Superior temporal gyrus (tissue), 1 donor: ENCODE data around the gene TMEFF1.
"Not testable (repeated sequence)": the region's sequence is repeated elsewhere in the genome, so short reads cannot be mapped to it uniquely, and the experiment has no call there.

ENCODE experiments used
- DNase-seq: peaks from one replicate; pipeline ENCODE4 v3.0.0-alpha.2; 2016; ENCODE audit errors: extremely low spot score

The TMEFF1 gene

DNA sequence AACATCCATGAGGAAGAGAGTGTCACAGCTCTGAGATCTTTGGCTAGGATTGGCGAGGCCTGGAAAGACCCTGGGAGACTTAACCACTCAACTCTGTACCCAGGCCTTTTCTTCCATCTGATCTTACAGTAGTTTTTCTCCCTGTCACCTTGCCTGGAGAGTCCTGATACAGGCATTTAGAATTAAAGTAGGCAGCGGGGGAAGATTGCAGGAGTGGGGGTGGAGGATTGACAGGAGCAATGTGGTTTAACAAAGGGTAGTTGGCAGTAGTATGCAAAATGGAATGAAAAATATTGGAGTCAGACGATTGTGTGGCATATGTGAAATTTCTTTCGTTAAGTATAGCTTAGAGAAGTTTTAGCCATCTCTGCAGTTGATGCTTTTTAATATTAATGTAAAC lies 16.9 kb downstream of the TMEFF1 start:
- no peak for DNase-seq

DNA sequence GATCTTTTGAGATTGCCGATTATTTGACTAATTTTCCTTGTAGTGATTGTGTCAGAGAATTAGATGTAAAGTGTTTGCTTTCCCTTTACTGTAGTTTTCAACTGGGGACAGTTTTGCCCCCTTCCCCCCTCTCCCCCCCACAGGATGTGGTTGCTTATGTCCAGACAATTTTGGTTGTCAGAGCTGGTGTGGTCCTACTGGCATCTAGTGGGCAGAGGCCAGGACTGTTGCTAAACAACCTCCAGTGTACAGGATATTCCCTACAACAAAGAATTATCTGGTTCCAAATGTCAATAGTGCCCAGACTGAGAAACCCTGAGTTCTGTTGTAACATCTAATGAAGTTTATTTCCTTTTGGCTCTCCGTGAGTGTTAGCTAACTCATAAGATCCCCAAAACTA lies 20.0 kb downstream of the TMEFF1 start:
- peak; percentile 51 for DNase-seq

DNA sequence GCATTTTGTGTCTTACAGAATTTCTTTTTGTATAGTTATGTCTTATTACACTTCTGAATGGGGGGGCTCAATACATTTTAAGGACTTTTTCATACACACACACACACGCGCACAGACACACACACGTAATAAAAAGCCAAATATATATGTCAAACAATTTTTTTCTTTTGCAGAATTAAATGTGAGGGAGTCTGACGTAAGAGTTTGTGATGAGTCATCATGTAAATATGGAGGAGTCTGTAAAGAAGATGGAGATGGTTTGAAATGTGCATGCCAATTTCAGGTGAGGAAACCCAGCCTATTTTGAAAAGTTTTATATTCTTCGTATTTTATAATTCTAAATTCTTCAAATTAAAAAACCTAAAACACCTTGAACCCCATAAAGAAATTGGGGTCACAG lies 25.6 kb downstream of the TMEFF1 start:
- no peak for DNase-seq

DNA sequence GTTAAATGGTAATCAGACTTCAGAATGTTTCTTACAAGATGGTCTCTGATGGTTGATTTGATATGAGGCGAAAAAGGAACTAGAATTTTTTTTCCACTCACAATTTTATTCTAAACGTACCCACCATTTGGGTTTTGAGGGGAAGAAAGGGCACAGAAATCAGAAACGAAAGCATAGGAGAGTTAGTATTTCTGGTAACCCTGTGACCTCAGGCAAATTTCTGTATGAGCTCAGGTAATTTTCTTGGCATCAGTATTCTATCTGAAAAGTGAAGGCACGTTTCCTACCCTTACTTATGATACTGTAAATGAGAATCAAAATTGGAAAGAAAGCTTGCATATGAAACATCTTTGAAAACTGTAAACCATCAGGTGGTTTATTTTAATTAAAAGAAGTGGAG lies 26.5 kb downstream of the TMEFF1 start:
- no peak for DNase-seq

DNA sequence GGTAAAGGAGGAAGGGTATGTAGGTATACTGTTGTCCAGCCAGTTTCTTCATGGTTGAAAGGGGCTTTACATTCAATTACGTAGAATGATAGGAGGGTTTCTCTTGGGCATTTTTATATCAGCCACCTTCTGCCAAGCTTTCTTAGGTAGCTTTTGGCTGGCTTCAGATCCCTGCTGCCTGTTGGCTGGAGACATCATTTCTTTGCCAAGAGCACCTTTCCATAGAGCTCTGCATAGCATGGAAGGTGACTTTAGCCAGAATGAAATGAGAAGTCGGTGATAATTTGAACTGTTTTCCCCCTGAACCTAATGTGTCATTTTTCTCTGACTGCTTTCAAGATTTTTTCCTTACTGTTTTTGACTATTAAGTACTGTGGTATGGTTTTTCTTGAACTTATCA lies 26.9 kb downstream of the TMEFF1 start:
- DNase-seq: no peak

DNA sequence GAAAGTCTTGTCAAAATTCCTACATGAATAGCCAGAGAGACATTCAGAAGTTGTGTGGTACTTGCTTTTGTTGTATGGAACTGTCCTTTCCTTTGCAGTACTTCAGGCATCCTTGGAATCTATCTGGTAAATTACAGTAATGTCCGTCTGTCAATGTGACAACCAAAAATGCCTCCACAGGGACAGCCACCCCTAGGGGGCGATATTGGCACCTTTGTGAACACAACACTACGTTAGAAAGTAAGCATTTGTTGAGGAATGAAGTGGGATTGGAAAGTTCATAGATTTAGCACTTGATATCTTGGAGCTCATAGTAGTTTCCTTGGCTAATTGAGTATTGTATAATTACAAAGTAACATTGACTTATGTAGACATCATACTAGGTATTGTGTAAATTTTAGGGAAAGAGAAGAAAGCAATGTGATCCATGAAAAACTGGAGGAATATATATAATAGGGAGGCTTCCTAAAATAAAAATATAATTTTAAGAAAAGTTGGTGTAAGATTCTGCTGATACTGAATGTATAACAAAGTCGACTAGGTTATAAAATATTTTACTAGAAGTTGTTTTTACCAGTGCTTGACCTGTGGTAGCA lies 32.7 kb downstream of the TMEFF1 start:
- peak; percentile 71 for DNase-seq

DNA sequence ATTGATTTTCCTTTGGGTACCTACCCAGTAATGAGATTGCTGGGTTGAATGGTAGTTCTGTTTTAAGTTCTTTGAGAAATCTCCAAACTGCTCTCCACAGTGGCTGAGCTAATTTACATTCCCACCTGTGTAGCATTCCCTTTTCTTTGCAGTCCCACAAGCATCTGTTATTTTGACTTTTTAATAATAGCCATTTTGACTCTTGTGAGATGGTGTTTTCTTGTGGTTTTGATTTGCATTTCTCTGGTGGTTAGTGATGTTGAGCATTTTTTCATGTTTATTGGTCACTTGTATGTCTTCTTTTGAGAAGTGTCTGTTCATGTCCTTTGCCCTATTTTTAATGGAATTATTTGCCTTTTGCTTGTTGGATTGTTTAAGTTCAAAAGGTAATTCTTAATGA lies 34.4 kb downstream of the TMEFF1 start:
- not testable (repeated sequence) for DNase-seq

DNA sequence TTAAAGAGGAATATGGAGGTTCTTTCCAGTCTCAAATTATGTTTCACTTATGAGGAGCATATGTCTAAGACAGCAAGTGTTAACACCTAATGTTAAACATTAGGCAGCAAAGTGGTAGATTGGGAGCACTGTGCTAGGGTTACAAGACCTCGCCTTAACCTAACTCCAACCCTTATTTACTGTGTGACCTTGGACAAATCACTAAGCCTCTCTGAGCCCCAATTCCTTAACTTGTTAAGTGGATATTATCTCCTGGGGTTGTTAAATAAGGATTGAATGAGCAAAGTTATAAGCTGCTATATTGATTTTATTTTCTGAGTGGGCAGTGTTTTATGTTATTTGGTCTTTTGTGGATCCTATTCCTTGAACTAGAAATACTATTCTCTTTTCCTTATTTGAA lies 38.3 kb downstream of the TMEFF1 start:
- no peak for DNase-seq

DNA sequence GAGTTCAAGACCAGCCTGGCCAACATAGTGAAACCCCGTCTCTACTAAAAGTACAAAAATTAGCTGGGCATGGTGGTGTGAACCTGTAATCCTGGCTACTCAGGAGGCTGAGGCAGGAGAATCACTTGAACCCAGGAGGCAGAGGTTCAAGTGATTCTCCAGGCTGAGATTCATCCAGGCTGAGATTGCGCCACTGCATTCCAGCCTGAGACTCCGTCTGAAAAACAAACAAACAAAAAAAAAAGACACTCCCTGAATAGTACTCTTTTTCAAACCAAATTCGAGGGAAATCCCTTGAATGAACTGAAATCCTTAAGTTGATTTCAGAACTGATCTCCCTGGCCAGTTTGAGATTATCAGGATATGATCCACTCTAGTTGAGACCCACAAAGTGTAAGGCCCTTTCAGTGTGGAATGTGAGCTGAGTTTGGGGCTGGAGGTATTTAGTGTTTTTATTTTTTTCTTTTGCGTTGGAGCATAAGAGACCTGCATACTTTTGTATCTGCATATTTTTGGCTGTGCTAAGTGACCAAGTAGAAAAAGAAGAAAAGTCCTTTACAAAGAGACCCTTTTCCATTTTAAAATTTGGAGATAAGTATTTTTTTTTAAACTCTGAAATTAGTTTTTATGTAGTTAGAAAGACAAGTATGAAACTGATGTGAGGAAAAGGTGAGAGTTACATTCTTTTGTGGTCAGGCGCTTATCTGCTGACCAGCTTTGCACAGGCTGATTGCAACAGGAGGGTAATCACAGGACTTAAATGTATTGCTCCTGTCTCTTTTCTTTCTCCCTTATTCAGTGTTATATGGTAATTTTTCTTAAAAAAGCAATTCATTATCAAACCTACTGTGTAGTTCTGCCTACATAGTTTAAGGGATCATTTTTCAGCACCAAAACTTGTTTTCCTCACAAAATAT lies 42.9 kb downstream of the TMEFF1 start:
- no peak for DNase-seq

DNA sequence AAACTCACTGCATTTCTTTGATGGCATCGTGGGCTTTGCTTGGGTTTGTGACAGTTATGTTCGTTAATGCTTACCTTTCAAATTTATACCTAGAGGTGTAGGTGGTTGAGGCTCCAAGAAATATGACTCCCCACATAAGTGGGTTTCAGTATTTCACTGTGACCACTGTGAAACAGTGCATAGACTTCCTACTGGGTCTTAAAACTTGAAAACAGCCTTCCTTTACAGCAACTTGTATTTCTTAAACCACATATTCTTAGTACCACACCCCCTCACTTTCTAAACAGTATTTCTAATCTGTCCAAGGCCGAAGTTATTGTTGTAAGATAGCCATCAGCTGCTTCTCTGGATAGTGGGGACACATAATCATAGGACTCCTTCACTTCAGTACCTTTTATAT lies 48.3 kb downstream of the TMEFF1 start:
- DNase-seq: no peak

DNA sequence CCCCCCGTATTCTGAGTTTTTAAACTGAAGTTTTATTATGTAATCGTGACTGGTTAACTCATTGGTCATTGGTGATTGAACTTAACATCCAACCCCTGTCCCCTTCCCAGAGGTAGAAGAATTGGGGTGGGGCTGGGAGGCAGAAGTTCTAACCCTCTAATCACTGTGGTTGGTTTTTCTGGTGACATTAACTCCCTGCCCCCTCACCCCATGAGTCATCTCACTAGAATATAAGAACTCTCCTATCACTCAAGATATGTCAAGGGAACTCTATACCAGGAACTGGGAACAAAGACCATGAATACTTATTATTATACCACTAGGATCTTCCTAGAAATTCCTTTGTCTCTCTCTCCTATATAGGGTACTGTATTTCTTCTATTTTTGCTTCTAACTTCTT lies 52.6 kb downstream of the TMEFF1 start:
- DNase-seq: no peak

DNA sequence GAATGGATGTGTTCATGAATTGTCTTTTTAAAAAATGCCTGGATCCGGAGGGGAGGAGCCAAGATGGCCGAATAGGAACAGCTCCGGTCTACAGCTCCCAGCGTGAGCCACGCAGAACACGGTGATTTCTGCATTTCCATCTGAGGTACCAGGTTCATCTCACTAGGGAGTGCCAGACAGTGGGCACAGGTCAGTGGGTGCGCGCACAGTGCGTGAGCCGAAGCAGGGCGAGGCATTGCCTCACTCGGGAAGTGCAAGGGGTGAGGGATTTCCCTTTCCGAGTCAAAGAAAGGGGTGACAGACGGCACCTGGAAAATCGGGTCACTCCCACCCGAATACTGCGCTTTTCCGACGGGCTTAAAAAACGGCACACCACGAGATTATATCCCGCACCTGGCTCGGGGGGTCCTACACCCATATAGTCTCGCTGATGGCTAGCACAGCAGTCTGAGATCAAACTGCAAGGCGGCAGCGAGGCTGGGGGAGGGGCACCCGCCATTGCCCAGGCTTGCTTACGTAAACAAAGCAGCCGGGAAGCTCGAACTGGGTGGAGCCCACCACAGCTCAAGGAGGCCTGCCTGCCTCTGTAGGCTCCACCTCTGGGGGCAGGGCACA lies 54.3 kb downstream of the TMEFF1 start:
- not testable (repeated sequence) for DNase-seq

DNA sequence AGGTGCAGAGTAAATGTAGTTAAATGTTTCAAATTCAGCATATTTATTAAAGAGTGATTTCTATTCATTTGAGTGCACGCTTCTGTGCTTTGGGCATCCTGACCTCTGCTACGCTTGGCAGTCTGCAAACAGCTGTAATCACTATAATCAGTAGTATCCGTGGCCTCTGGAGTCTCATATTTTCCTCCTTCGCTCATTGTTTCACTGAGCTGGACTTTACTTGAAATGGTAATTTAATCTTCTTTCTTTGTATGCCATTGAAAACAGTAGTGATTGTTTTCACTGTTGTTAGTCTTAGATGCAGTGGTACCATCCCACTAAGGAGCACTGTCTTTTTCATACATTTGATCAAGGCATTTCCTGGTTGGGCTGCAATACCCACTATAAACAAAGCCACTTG lies 61.5 kb downstream of the TMEFF1 start:
- DNase-seq: peak; percentile 48

DNA sequence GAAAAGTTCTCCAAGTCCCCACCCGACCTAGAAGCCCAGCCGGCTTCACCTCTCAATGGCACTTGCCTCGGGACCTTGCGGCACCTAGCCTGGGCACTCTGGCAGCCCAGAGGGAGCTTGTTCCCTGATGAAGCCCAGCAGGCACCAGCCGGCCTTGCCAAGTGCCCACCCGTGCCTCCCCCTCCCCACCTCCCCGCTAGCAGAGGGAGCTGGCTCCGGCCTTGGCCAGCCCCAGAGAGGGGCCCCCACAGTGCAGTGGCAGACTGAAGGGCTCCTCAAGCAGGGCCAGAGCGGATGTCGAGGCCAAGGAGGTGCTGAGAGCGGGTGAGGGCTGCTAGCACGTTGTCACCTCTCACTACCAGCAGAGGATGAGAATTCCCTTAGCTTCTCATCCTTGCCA lies 67.4 kb downstream of the TMEFF1 start:
- DNase-seq: no peak

DNA sequence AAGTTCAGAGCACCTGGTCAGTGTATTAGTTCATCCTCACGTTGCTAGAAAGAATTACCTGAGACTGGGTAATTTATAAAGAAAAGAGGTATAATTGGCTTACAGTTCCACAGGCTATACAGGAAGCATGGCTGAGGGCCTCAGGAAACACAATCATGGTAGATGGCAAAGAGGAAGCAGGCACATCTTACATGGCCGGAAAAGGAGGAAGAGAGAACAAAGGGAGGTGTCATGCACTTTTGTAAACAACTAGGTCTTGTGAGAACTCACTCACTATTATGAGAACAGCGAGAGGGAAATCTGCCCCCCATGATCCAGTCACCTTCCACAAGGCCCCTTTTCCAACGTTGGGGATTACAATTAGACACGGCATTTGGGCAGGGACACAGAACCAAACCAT lies 76.1 kb downstream of the TMEFF1 start:
- no peak for DNase-seq

DNA sequence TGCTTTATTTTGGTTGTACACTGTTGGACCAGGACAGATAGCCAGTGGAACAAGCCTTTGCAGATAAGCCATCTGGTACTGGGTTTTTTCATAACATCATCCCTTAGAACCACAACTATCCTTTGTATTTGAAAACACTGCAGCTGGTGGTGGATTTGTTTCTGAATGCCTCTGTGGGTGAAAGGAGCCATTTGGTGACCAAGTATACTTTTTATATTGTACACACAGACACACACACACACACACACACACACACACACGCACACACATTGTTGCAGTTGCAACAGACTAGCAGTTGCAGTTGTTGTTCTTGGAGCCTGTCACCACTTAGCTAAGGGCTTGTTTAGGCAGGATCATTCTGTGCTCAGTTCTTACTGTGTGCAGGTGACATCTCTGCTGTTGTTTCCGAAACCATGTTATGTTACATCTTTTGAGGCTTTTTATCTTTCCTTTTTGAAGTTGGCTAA lies 82.0 kb downstream of the TMEFF1 start:
- DNase-seq: peak; percentile 83

DNA sequence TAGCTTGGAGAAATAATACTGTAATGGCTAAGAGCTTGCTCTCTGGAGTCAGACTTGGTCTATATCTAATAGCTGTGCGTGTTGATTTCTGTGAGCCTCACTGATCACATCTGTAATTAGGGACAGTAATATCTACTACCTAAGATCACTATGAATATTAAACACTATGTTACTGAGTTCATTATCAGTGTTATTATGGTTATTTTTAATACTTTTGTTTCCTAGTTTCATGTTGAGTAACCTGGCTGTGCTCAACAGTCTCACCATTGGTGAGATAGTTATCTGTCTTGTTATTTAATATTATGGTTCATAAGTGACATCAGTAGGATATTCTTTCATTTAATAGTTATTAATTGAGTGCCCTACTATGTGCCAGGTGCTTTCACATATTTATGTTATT lies 82.5 kb downstream of the TMEFF1 start:
- no peak for DNase-seq

DNA sequence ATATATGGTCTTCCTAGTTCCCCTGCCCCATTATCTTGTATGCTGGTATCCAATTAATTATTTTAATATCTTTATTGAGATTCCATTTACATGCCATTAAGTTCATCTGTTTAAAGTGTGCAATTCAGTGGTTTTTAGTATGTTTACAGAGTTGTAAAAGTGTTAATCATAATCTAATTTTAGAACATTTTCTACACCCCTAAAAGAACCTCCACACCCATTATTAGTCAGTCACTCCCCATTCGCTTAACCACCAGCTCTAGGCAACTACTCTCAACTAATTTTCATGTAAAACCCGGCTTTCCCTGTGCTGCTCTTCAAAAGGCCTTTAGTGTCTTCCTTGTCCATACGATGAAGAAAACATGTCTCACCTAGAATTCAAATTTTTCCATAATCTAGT lies 84.1 kb downstream of the TMEFF1 start:
- no peak for DNase-seq

DNA sequence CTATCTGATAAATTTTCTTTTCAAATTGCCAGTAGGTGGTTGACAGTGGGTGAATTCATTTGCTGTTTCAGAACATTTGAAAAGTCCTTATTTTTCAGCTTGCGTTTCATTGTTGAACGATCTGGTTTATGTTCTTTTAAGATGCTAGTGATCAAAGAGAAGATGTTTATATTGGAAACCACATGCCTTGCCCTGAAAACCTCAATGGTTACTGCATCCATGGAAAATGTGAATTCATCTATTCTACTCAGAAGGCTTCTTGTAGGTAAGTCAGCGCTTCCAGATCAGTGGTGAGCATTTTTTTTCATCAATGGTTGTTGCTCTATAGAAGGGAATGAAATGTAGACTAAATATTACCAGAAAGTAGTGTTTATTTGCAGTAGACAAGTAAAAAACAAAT lies 88.3 kb downstream of the TMEFF1 start:
- DNase-seq: no peak

DNA sequence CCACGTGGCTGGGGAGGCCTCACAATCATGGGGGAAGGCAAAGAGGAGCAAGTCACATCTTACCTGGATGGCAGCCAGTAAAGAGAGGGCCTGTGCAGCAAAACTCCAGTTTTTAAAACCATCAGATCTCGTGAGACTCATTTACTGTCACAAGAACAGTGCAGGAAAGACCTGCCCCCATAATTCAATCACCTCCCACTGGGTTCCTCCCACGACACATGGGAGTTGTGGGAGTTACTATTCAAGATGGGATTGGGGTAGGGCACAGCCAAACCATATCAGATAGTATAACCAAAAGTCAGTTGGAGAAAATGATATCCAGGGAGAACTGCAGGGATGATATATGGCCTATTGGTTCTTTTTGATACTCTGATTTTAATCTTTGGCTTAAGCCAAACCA lies 94.9 kb downstream of the TMEFF1 start:
- DNase-seq: no peak

DNA sequence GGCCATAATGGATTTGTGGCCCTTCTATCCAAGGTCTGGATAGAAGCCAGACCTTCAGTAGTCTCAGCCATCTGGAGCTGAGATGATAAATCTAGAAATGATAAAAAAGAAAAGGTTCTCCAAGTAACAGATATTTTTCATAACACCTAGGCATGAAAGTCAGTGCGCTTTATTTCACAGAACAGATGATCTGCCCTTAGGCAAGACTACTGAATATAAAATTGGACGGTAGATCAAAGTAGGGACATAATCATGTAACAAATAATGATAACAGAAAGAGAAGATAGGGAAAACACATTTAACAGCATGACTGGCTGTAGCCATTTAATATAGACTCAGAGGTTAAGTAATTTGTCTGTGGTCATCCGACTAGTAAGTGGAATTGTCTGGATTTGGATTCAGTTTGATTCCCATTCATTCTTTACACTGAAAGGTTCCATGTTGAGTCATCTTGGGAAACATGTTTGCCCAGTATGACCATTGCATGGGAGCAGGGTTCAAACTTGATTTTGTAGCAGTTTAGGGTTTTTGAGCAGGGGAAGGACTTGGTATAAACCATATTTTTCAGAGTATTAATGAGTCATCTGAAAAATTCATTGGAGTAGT lies 100.8 kb downstream of the TMEFF1 start:
- no peak for DNase-seq

DNA sequence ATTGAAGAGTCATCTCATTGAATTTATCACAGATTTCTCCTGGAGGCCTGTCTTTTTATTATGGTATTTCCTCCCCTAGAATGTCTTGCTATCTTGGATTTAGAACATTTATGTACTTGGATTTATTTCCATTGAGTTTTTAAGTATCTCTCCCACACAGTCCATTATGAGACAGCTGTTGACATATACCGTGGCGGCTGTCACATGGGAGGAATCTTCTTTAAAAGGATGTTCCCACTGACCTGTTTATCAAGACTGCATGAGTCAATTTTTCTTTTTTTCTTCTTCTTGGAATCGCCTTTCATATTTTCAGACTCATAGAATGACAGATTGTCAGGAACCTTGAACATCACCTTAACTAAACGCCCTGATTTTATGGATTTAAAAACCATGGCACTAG lies 102.1 kb downstream of the TMEFF1 start:
- peak; percentile 40 for DNase-seq
